ENCODE measurements around the gene METTL9.
"Not testable (repeated sequence)": the region's sequence is repeated elsewhere in the genome, so short reads cannot be mapped to it uniquely, and the experiment has no call there.

METTL9 gene

GRCh38 chr16:21566891-21567414 lies 32.4 kb upstream of the METTL9 start:
- ATAC-seq = no peak
- TF ChIP-seq RARB (CRISPR knock-in tag; IDR thresholded peaks at IDR 0.05) (no peak), ARNTL (CRISPR knock-in tag; IDR thresholded peaks at IDR 0.05; ENCODE audit: borderline replicate concordance, low read depth) (no peak), BACH2 (CRISPR knock-in tag; IDR thresholded peaks at IDR 0.05; ENCODE audit: borderline replicate concordance) (no peak), PPARA (CRISPR knock-in tag; IDR thresholded peaks at IDR 0.05; ENCODE audit: borderline replicate concordance) (no peak), ZNF8 (CRISPR knock-in tag; IDR thresholded peaks at IDR 0.05) (no peak), POU6F1 (CRISPR knock-in tag; IDR thresholded peaks at IDR 0.05; ENCODE audit: borderline replicate concordance, low read depth) (no peak), ZFP30 (CRISPR knock-in tag; IDR thresholded peaks at IDR 0.05) (no peak), ZNF565 (CRISPR knock-in tag; conservative IDR thresholded peaks at IDR 0.05; ENCODE audit: low read depth) (no peak), GLIS3 (CRISPR knock-in tag; IDR thresholded peaks at IDR 0.05) (no peak), SNAI2 (CRISPR knock-in tag; IDR thresholded peaks at IDR 0.05) (no peak), CSDC2 (CRISPR knock-in tag; IDR thresholded peaks at IDR 0.05) (no peak), ESRRG (CRISPR knock-in tag; IDR thresholded peaks at IDR 0.05) (no peak), ZFP3 (CRISPR knock-in tag; IDR thresholded peaks at IDR 0.05) (no peak)

- ATAC-seq = not testable (repeated sequence)
These were observed 31.9 kb upstream of the METTL9 start for GRCh38 chr16:21567496-21567895.

GRCh38 chr16:21568502-21569189 lies 30.7 kb upstream of the METTL9 start:
- TF ChIP-seq CSDC2 (CRISPR knock-in tag; IDR thresholded peaks at IDR 0.05) = no peak
- no peak for TF ChIP-seq GLIS3 (CRISPR knock-in tag; IDR thresholded peaks at IDR 0.05)
- TF ChIP-seq, protein P1, sequence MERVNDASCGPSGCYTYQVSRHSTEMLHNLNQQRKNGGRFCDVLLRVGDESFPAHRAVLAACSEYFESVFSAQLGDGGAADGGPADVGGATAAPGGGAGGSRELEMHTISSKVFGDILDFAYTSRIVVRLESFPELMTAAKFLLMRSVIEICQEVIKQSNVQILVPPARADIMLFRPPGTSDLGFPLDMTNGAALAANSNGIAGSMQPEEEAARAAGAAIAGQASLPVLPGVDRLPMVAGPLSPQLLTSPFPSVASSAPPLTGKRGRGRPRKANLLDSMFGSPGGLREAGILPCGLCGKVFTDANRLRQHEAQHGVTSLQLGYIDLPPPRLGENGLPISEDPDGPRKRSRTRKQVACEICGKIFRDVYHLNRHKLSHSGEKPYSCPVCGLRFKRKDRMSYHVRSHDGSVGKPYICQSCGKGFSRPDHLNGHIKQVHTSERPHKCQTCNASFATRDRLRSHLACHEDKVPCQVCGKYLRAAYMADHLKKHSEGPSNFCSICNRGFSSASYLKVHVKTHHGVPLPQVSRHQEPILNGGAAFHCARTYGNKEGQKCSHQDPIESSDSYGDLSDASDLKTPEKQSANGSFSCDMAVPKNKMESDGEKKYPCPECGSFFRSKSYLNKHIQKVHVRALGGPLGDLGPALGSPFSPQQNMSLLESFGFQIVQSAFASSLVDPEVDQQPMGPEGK (CRISPR knock-in tag; IDR thresholded peaks at IDR 0.05; ENCODE audit: borderline replicate concordance) = no peak
- TF ChIP-seq BACH2 (CRISPR knock-in tag; IDR thresholded peaks at IDR 0.05; ENCODE audit: borderline replicate concordance) = no peak
- TF ChIP-seq POU6F1 (CRISPR knock-in tag; IDR thresholded peaks at IDR 0.05; ENCODE audit: borderline replicate concordance, low read depth) = no peak
- no peak for TF ChIP-seq CSRNP3 (CRISPR knock-in tag; IDR thresholded peaks at IDR 0.05)
- no peak for ATAC-seq

DNA sequence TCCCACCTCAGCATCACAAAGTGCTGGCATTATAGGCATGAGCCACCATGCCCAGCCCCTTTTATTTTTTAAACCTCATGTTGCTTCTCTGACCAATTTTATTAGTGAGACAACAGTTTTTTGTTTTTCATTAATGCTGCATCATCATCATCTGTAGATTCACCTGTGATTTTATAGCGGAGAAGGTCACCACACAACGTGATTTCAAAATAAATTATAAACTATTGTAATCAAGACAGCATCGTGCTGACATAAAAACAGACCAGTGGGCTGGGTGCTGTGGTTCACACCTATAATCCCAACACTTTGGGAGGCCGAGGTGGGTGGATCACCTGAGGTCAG lies 28.7 kb upstream of the METTL9 start:
- TF ChIP-seq PPARA (CRISPR knock-in tag; IDR thresholded peaks at IDR 0.05; ENCODE audit: borderline replicate concordance) = no peak
- no peak for TF ChIP-seq TOX (CRISPR knock-in tag; IDR thresholded peaks at IDR 0.05; ENCODE audit: borderline replicate concordance)
- ATAC-seq = no peak

GRCh38 chr16:21573506-21573905 lies 25.9 kb upstream of the METTL9 start:
- not testable (repeated sequence) for ATAC-seq

DNA sequence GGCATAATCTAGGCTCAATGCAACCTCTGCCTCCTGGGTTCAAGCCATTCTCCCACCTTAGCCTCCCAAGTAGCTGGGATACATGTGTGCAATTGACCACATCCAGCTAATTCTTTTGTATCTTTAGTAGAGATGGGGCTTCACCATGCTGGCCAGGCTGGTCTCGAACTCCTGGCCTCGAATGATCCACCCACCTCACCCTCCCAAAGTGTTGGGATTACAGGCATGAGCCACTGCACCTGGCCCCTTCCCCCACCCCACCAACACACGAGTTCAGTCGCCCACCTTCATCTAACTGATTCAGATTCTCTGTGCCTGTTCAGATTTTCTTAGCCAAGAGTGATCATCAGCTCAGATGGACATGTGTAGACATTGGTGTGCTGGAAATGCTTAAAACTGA lies 25.0 kb upstream of the METTL9 start:
- no peak for ATAC-seq
- TF ChIP-seq ZNF70 (CRISPR knock-in tag; IDR thresholded peaks at IDR 0.05) (no peak), TCF4 (CRISPR knock-in tag; IDR thresholded peaks at IDR 0.05; ENCODE audit: borderline replicate concordance) (no peak), GLIS3 (CRISPR knock-in tag; IDR thresholded peaks at IDR 0.05) (no peak), OSR1 (CRISPR knock-in tag; IDR thresholded peaks at IDR 0.05) (no peak), ZNF8 (CRISPR knock-in tag; IDR thresholded peaks at IDR 0.05) (no peak), ARNTL (CRISPR knock-in tag; IDR thresholded peaks at IDR 0.05; ENCODE audit: borderline replicate concordance, low read depth) (no peak), TSHZ2 (CRISPR knock-in tag; IDR thresholded peaks at IDR 0.05) (no peak), RARB (CRISPR knock-in tag; IDR thresholded peaks at IDR 0.05) (no peak), CREB5 (CRISPR knock-in tag; IDR thresholded peaks at IDR 0.05; ENCODE audit: low read depth) (no peak), ZNF565 (CRISPR knock-in tag; conservative IDR thresholded peaks at IDR 0.05; ENCODE audit: low read depth) (no peak)

Data from SK-N-SH treated with all-trans-retinoic acid at 6 μM for 48 hours (cell line).